Measurements from ENCODE around the gene NEGR1.

Gene NEGR1

GRCh38 chr1:72015006-72015405 lies 267.3 kb downstream of the NEGR1 start:
- no peak for DNase-seq

GRCh38 chr1:72013161-72013560 lies 269.2 kb downstream of the NEGR1 start:
- DNase-seq = no peak

GRCh38 chr1:72011721-72012120 lies 270.6 kb downstream of the NEGR1 start:
- no peak for DNase-seq

GRCh38 chr1:72010094-72010431 lies 272.3 kb downstream of the NEGR1 start:
- no peak for DNase-seq

GRCh38 chr1:72009173-72010093 lies 272.9 kb downstream of the NEGR1 start:
- no peak for DNase-seq

GRCh38 chr1:72007312-72007711 lies 275.0 kb downstream of the NEGR1 start:
- no peak for DNase-seq

- DNase-seq = no peak
Measured at GRCh38 chr1:72006092-72006491, 276.2 kb downstream of the NEGR1 start.

GRCh38 chr1:72003092-72003491 lies 279.2 kb downstream of the NEGR1 start:
- no peak for DNase-seq

- no peak for DNase-seq
Measured at GRCh38 chr1:72000809-72001208, 281.5 kb downstream of the NEGR1 start.

GRCh38 chr1:71994646-71995045 lies 287.7 kb downstream of the NEGR1 start:
- no peak for DNase-seq

GRCh38 chr1:71987181-71987580 lies 295.2 kb downstream of the NEGR1 start:
- no peak for DNase-seq

- no peak for DNase-seq
Measured at GRCh38 chr1:71986160-71986559, 296.2 kb downstream of the NEGR1 start.

- no peak for DNase-seq
Measured at GRCh38 chr1:71980556-71980955, 301.8 kb downstream of the NEGR1 start.

GRCh38 chr1:71979882-71980281 lies 302.5 kb downstream of the NEGR1 start:
- no peak for DNase-seq

GRCh38 chr1:71967670-71968069 lies 314.7 kb downstream of the NEGR1 start:
- DNase-seq = no peak

GRCh38 chr1:71964188-71964587 lies 318.2 kb downstream of the NEGR1 start:
- no peak for DNase-seq

- DNase-seq = no peak
Measured at GRCh38 chr1:71956613-71957285, 325.6 kb downstream of the NEGR1 start.

- DNase-seq = no peak
Measured at GRCh38 chr1:71950579-71950978, 331.8 kb downstream of the NEGR1 start.

- no peak for DNase-seq
Measured at GRCh38 chr1:71949681-71950080, 332.7 kb downstream of the NEGR1 start.

GRCh38 chr1:71948561-71948960 lies 333.8 kb downstream of the NEGR1 start:
- no peak for DNase-seq

GRCh38 chr1:71944006-71944405 lies 338.3 kb downstream of the NEGR1 start:
- DNase-seq = no peak

GRCh38 chr1:71940261-71940660 lies 342.1 kb downstream of the NEGR1 start:
- DNase-seq = no peak

- no peak for DNase-seq
Measured at GRCh38 chr1:71930511-71930910, 351.8 kb downstream of the NEGR1 start.

- no peak for DNase-seq
Measured at GRCh38 chr1:71921935-71922559, 360.3 kb downstream of the NEGR1 start.

All from NCI-H1694 treated with DMSO at 0.1 percent for 48 hours (cell line).